Measurements from ENCODE around the gene SRGAP3.

- TF ChIP-seq CTCF (IDR thresholded peaks at IDR 0.05) (no peak), EZH2 (IDR thresholded peaks at IDR 0.05; ENCODE audit: borderline replicate concordance, insufficient read depth, low read depth, low read length, poor library complexity, severe bottlenecking) (no peak)
Observed at GRCh38 chr3:9233814-9234600, 15.4 kb downstream of the SRGAP3 start.

Measured in B cell (primary cell).